GM12891 (cell line): ENCODE data around the gene DDX4.

Experiments
- DNase-seq: peaks from one replicate; pipeline ENCODE4 v3.0.0; 2011; ENCODE audit warnings: low spot score; ENCODE audit not compliant: insufficient read length
- FAIRE-seq: peaks from 2 replicates; lab custom pipeline; 2011; peaks lifted over from hg19 to GRCh38; lab: Jason Lieb, UNC
- PAX5 ChIP-seq: IDR thresholded peaks from 2 replicates; pipeline ENCODE4 v1.6.1; 2011; ENCODE audit warnings: low read length, moderate library complexity, mild to moderate bottlenecking; ENCODE audit not compliant: insufficient read depth, severe bottlenecking
- POLR2A ChIP-seq: IDR thresholded peaks from 2 replicates; pipeline ENCODE4 v1.6.1; 2011; ENCODE audit warnings: low read depth, low read length, control low read depth
- POLR2AphosphoS5 ChIP-seq: IDR thresholded peaks from 2 replicates; pipeline ENCODE4 v1.6.1; 2011; ENCODE audit warnings: low read depth, low read length, control low read depth
- POU2F2 ChIP-seq: IDR thresholded peaks from 2 replicates; pipeline ENCODE4 v1.6.1; 2011; ENCODE audit warnings: low read depth, mild to moderate bottlenecking, control low read depth, low read length, moderate library complexity
- SPI1 ChIP-seq: IDR thresholded peaks from 2 replicates; pipeline ENCODE4 v1.6.1; 2011; ENCODE audit warnings: low read depth, low read length, control low read depth
- TAF1 ChIP-seq: IDR thresholded peaks from 2 replicates; pipeline ENCODE4 v1.6.1; 2011; ENCODE audit warnings: low read depth, low read length, control low read depth

The DDX4 gene

GRCh38 chr5:55817030-55817429, 79.2 kb downstream of the DDX4 start:
- TF ChIP-seq POLR2A (no peak), SPI1 (no peak), TAF1 (no peak), POLR2AphosphoS5 (no peak), POU2F2 (no peak), PAX5 (no peak)
- DNase-seq (no peak), FAIRE-seq (no peak)

GRCh38 chr5:55820488-55820887, 82.6 kb downstream of the DDX4 start:
- FAIRE-seq (no peak), DNase-seq (no peak)
- TF ChIP-seq TAF1 (no peak), POLR2AphosphoS5 (no peak)

GRCh38 chr5:55821731-55822512, 84.1 kb downstream of the DDX4 start:
- DNase-seq (no peak), FAIRE-seq (no peak)
- no peak for TF ChIP-seq PAX5
- no peak for TF ChIP-seq SPI1
- no peak for TF ChIP-seq POLR2AphosphoS5
- no peak for TF ChIP-seq POU2F2
- no peak for TF ChIP-seq TAF1
- TF ChIP-seq POLR2A, result no peak

- no peak for TF ChIP-seq POLR2A
- no peak for TF ChIP-seq SPI1
- no peak for TF ChIP-seq PAX5
- TF ChIP-seq POLR2AphosphoS5, result no peak
- TF ChIP-seq TAF1, result no peak
- TF ChIP-seq POU2F2, result no peak
- DNase-seq, result no peak
- FAIRE-seq, result no peak
Observed at GRCh38 chr5:55823151-55823796, 85.4 kb downstream of the DDX4 start.

GRCh38 chr5:55829956-55830355, 92.1 kb downstream of the DDX4 start:
- DNase-seq (no peak), FAIRE-seq (no peak)
- no peak for TF ChIP-seq POU2F2
- TF ChIP-seq POLR2AphosphoS5, result no peak
- TF ChIP-seq POLR2A, result no peak
- no peak for TF ChIP-seq PAX5
- no peak for TF ChIP-seq SPI1

GRCh38 chr5:55832446-55832845, 94.6 kb downstream of the DDX4 start:
- TF ChIP-seq TAF1 (no peak), SPI1 (no peak), PAX5 (no peak), POLR2AphosphoS5 (no peak), POLR2A (no peak), POU2F2 (no peak)
- no peak for DNase-seq
- FAIRE-seq, result no peak

GRCh38 chr5:55836191-55836590, 98.3 kb downstream of the DDX4 start:
- DNase-seq (no peak), FAIRE-seq (no peak)
- TF ChIP-seq SPI1 (no peak), POLR2A (no peak), TAF1 (no peak), PAX5 (no peak), POU2F2 (no peak), POLR2AphosphoS5 (no peak)

- no peak for DNase-seq
- no peak for FAIRE-seq
- TF ChIP-seq SPI1 (no peak), POLR2A (no peak), POU2F2 (no peak), POLR2AphosphoS5 (no peak), TAF1 (no peak), PAX5 (no peak)
Observed at GRCh38 chr5:55841976-55842375, 104.1 kb downstream of the DDX4 start.

- no peak for DNase-seq
- no peak for FAIRE-seq
- TF ChIP-seq POU2F2 (no peak), SPI1 (no peak), PAX5 (no peak), POLR2AphosphoS5 (no peak), POLR2A (no peak), TAF1 (no peak)
Observed at GRCh38 chr5:55847837-55848236, 110.0 kb downstream of the DDX4 start.
